Loucy (cell line): ENCODE data around the gene SLC9A9.

Experiments
- H2AFZ ChIP-seq: fragments of 200-600 bp; sonication (generic); 2 replicates; pipeline ENCODE4 v1.6.0; 2016; ENCODE audit warnings: antibody characterized with exemption, mild to moderate bottlenecking, low read length, moderate library complexity
- H3F3A ChIP-seq: fragments of 200-600 bp; 2 replicates; pipeline ENCODE4 v1.6.0; 2016; ENCODE audit warnings: antibody characterized with exemption, low read depth, mild to moderate bottlenecking
- H3K27me3 ChIP-seq: fragments of 200-600 bp; sonication (generic); 2 replicates; pipeline ENCODE4 v1.6.1; 2014; ENCODE audit warnings: low read length, mild to moderate bottlenecking; ENCODE audit not compliant: insufficient read depth, poor library complexity, severe bottlenecking
- H3K36me3 ChIP-seq: fragments of 200-600 bp; sonication (generic); 2 replicates; pipeline ENCODE4 v1.6.1; 2016; ENCODE audit warnings: low read length; ENCODE audit not compliant: insufficient read depth
- H3K4me1 ChIP-seq: fragments of 200-600 bp; sonication (generic); 2 replicates; pipeline ENCODE4 v1.5.1; 2014; ENCODE audit warnings: low read length, mild to moderate bottlenecking; ENCODE audit not compliant: insufficient read depth, poor library complexity, severe bottlenecking
- H3K4me2 ChIP-seq: fragments of 200-600 bp; sonication (generic); 2 replicates; pipeline ENCODE4 v1.6.0; 2014; ENCODE audit warnings: antibody characterized with exemption, low read length, low read depth, mild to moderate bottlenecking; ENCODE audit not compliant: poor library complexity, severe bottlenecking
- H3K4me3 ChIP-seq: fragments of 200-600 bp; sonication (generic); 2 replicates; pipeline ENCODE4 v1.5.1; 2014; ENCODE audit warnings: low read length, mild to moderate bottlenecking, mixed read lengths; ENCODE audit not compliant: poor library complexity, severe bottlenecking
- H3K79me2 ChIP-seq: fragments of 200-600 bp; sonication (generic); 2 replicates; pipeline ENCODE4 v1.6.1; 2014; ENCODE audit warnings: low read length; ENCODE audit not compliant: insufficient read depth
- H3K9ac ChIP-seq: fragments of 200-600 bp; sonication (generic); 2 replicates; pipeline ENCODE4 v1.6.0; 2014; ENCODE audit warnings: mild to moderate bottlenecking, low read depth, low read length, moderate library complexity; ENCODE audit not compliant: poor library complexity, severe bottlenecking
- H3K9me2 ChIP-seq: fragments of 200-600 bp; sonication (generic); replicated peaks from 2 replicates; pipeline ENCODE4 v1.6.1; 2016; ENCODE audit warnings: low read depth, low read length, mixed read lengths
- H3K9me3 ChIP-seq: fragments of 200-600 bp; sonication (generic); 2 replicates; pipeline ENCODE4 v1.6.1; 2014; ENCODE audit warnings: mild to moderate bottlenecking, antibody characterized with exemption, low read length, low read depth; ENCODE audit not compliant: insufficient read depth
- H4K20me1 ChIP-seq: fragments of 200-600 bp; sonication (generic); 2 replicates; pipeline ENCODE4 v1.6.0; 2014; ENCODE audit warnings: antibody characterized with exemption, low read length, mild to moderate bottlenecking; ENCODE audit not compliant: insufficient read depth, poor library complexity, severe bottlenecking
- EZH2phosphoT487 ChIP-seq: fragments of 200-600 bp; IDR thresholded peaks from 2 replicates; pipeline ENCODE4 v1.6.1; 2018; ENCODE audit warnings: antibody characterized with exemption, mild to moderate bottlenecking, moderate library complexity, borderline replicate concordance
- TF ChIP-seq, protein P1 (sequence below): fragments of 200-600 bp; sonication (generic); conservative IDR thresholded peaks from 2 replicates; pipeline ENCODE4 v1.5.1; 2014; ENCODE audit warnings: mild to moderate bottlenecking, antibody characterized with exemption, low read length

SLC9A9 gene

DNA sequence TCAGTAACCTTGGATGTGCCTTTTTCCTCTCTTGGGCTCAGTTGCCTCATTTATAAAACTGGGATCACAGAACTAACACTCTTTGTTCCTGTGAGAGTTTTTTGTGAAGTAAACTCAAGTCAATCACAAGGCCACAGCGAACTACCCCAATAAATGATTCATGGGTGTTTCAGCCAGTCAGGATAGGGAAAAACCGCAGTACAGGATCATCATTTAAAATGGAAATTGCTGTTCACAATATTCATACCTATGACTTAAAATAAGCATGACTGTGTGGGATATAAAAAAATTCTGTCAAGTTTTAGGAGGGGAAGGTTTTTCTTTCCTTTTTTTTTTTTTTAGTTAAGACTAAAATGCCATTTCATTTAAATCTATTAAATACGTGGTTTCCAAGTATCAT is 490.6 kb downstream of the SLC9A9 start:
- no peak overlapping the region for H3K4me3 ChIP-seq
- H3K4me2 ChIP-seq, result no peak overlapping the region
- no peaks in the 10 kb centered on the region for H4K20me1 ChIP-seq
- H3K36me3 ChIP-seq, result no peaks in the 10 kb centered on the region
- no peaks in the 10 kb centered on the region for H3K9me3 ChIP-seq
- no peak overlapping the region for H2AFZ ChIP-seq
- no peaks in the 10 kb centered on the region for H3F3A ChIP-seq
- H3K9me2 ChIP-seq, result no peaks in the 10 kb centered on the region
- no peak overlapping the region for H3K9ac ChIP-seq
- TF ChIP-seq EZH2phosphoT487, result no peak
- TF ChIP-seq, protein P1, sequence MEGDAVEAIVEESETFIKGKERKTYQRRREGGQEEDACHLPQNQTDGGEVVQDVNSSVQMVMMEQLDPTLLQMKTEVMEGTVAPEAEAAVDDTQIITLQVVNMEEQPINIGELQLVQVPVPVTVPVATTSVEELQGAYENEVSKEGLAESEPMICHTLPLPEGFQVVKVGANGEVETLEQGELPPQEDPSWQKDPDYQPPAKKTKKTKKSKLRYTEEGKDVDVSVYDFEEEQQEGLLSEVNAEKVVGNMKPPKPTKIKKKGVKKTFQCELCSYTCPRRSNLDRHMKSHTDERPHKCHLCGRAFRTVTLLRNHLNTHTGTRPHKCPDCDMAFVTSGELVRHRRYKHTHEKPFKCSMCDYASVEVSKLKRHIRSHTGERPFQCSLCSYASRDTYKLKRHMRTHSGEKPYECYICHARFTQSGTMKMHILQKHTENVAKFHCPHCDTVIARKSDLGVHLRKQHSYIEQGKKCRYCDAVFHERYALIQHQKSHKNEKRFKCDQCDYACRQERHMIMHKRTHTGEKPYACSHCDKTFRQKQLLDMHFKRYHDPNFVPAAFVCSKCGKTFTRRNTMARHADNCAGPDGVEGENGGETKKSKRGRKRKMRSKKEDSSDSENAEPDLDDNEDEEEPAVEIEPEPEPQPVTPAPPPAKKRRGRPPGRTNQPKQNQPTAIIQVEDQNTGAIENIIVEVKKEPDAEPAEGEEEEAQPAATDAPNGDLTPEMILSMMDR, result no peak
- H3K27me3 ChIP-seq, result no peaks in the 10 kb centered on the region
- H3K4me1 ChIP-seq, result peaks cover 33% of the 10 kb centered on the region
- H3K79me2 ChIP-seq, result no peaks in the 10 kb centered on the region

DNA sequence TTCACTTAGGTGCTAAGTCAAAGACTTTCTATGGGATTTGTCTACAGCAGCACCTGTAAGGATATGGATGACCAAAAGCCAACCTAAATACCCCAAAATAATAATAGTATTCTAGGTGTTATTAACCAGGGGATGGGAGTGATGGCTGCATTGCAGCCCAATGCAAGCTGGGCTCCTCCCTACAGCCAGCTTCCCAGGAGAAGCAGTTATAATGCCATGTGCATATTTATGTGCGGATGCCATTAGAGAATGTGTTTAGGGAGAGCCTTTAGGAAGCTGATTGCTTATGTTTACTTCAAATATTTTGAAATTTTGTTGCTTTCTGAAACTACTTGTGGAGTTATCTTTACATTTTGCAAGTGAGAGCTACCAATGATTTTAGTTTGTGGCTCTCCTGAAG is 491.4 kb downstream of the SLC9A9 start:
- Histone ChIP-seq H3K4me3 (no peak overlapping the region), H4K20me1 (no peaks in the 10 kb centered on the region), H3K4me1 (peaks cover 30% of the 10 kb centered on the region), H3K36me3 (no peaks in the 10 kb centered on the region), H3K27me3 (no peaks in the 10 kb centered on the region), H3K9ac (no peak overlapping the region), H2AFZ (no peak overlapping the region), H3K9me3 (no peaks in the 10 kb centered on the region), H3K9me2 (no peaks in the 10 kb centered on the region), H3K4me2 (no peak overlapping the region), H3F3A (no peaks in the 10 kb centered on the region), H3K79me2 (no peaks in the 10 kb centered on the region)
- TF ChIP-seq EZH2phosphoT487, result no peak
- TF ChIP-seq, protein P1, result no peak

DNA sequence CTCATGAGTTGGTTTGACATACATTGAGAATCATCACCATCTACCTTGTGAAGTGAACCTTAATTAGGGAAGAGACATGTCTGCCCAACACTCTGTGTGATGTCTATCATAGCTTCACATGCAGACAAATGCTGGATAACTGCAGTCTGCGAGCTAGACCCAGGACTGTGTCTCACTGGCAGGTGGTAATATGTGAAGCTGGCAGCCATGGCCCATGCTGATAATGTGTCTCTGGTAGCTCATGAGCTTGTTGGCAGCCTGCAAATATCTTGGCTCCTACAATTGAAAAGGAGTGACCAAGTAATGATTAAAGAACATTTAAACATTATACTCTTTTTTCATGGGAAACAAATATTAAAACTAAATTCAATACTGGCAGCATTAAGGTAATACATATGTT is 493.9 kb downstream of the SLC9A9 start:
- TF ChIP-seq, protein P1, result no peak
- TF ChIP-seq EZH2phosphoT487, result no peak
- Histone ChIP-seq H3K4me3 (no peak overlapping the region), H3F3A (no peaks in the 10 kb centered on the region), H3K4me1 (peaks cover 23% of the 10 kb centered on the region), H3K4me2 (no peak overlapping the region), H3K9me2 (no peaks in the 10 kb centered on the region), H4K20me1 (no peaks in the 10 kb centered on the region), H3K79me2 (no peaks in the 10 kb centered on the region), H2AFZ (no peak overlapping the region), H3K9ac (no peak overlapping the region), H3K9me3 (no peaks in the 10 kb centered on the region), H3K27me3 (no peaks in the 10 kb centered on the region), H3K36me3 (no peaks in the 10 kb centered on the region)
